ENCODE results near the gene CCDC57. TPM values are rescaled to one million over a fixed set of nuclear protein-coding genes. Genes with fewer than 3 reads are reported as not detected.

Gene CCDC57
- total and polyA plus RNA-seq, 9 of the 15 experiments (the other 6 are each of a cell fraction or from before 2014, with no cell fraction given) = 0.83 to 36.2 (median 13.6) TPM

DNA sequence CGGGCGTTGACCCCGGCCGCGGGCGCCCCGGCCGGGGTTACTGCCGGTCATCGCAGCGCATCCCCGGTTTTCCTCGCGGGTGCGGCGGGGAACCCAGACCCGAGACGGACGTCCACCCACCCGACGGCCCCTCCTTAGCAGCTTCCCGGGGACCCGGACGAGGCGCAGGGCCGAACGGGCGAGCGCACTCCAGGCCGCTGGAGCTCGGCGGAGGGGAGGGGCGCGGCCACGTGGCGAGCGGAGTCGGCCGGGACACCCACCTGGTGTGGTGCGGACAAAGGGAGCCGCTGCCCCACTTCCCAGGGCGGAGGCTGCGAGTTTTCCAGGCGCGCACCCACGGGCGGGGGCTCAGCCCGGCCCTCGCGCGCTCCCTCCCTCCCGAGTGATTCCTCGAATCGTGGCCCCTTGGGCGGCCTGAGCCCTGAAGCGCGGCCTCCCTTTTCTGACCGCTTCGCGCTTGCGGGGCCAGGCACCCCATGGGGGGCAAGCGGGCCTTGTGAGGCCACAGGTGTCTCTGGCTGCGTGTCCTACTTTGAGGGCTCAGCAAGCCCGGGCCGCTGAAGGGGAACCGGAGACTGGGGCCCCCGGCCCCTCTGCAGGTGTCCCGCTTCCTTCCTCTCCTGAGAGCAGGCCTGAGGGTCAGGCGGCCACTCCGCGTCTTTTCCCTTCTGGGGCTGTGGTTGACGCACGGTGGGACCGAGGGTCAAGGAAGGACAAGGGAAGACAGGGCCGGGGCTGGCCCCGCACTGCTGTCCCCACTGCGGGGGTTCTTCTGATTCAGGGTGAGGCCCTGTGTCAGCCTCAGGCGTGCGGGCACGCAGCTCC lies 113.5 kb downstream of the CCDC57 start (continued):
- TF ChIP-seq, protein P1, sequence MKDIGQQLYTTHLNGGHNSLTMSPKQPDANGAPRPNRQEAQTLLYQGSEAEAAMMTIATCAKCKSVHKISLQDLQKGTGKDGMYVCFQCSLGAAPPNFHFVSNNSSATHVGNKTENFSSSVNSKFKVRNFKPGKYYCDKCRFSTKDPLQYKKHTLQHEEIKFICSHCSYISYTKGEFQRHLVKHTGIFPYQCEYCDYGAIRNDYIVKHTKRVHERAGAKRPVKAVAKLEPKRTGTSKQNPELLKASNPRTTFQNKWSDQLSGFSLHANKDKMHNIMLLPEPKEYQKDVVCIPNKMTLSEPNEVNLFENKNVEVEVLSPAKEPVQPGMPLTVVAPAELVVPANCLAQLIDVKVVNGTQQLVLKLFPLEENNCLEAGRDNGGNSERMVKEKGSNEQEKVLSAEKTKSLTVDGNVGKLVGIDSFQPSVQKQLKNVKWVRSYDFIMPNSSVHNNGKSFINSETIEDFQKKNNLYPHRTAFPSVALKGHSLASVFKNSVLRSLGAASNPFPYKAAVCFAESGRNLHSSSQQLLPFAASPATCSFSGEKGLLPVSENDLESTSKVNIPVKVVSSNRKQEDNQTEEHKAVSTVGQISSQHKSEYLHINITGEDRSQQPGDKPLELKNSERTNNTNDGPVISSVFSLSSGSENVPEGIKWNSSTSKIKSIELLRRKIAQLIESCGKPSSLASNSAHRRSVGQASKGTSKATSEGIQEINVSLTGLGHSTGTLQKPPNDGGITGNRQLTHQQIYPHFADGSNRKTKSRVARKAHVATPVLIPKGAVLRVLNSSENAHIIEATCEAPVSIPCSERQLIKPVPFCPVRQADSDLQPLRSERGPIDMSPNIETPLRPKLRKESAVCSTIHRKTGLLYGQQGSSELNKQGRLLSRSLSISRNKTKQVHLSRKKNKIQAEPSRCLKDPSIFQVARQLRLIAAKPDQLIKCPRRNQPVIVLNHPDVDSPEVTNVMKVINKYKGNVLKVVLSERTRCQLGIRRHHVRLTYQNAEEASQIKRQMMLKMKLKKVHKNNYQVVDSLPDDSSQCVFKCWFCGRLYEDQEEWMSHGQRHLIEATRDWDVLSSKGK (CRISPR knock-in tag; IDR thresholded peaks at IDR 0.05) = no peak
- TF ChIP-seq, protein P2, sequence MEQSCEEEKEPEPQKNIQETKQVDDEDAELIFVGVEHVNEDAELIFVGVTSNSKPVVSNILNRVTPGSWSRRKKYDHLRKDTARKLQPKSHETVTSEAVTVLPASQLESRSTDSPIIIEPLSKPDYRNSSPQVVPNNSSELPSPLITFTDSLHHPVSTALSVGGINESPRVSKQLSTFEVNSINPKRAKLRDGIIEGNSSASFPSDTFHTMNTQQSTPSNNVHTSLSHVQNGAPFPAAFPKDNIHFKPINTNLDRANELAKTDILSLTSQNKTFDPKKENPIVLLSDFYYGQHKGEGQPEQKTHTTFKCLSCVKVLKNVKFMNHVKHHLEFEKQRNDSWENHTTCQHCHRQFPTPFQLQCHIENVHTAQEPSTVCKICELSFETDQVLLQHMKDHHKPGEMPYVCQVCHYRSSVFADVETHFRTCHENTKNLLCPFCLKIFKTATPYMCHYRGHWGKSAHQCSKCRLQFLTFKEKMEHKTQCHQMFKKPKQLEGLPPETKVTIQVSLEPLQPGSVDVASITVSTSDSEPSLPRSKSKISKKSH (CRISPR knock-in tag; IDR thresholded peaks at IDR 0.05) = no peak
- TF ChIP-seq PRPF4 (IDR thresholded peaks at IDR 0.05; ENCODE audit: insufficient read depth, low read depth, low read length, poor library complexity, severe bottlenecking) (no peak), DMBX1 (CRISPR knock-in tag; IDR thresholded peaks at IDR 0.05; ENCODE audit: borderline replicate concordance) (no peak; the same call in 1 of the 2 replicates), ZBTB49 (CRISPR knock-in tag; IDR thresholded peaks at IDR 0.05; ENCODE audit: borderline replicate concordance) (peak; percentile 63; the same call in 1 of the 2 replicates), JUNB (CRISPR knock-in tag; conservative IDR thresholded peaks at IDR 0.05) (no peak), KHSRP (IDR thresholded peaks at IDR 0.05) (no peak), NCOA4 (IDR thresholded peaks at IDR 0.05; ENCODE audit: partially characterized antibody) (no peak), ZFP30 (CRISPR knock-in tag; IDR thresholded peaks at IDR 0.05; ENCODE audit: borderline replicate concordance) (no peak), ZBTB9 (CRISPR knock-in tag; IDR thresholded peaks at IDR 0.05) (peak; percentile 67; the same call in 1 of the 2 replicates), CBFA2T2 (conservative IDR thresholded peaks at IDR 0.05) (0 out of 2 replicates have a peak, but pooled peaks have one; percentile 5), NR2C2 (CRISPR knock-in tag; IDR thresholded peaks at IDR 0.05) (peak; percentile 17; the same call in 1 of the 2 replicates), NR2C2 (tag; IDR thresholded peaks at IDR 0.05) (peak; percentile 74; the same call in 1 of the 2 replicates), SAP30 (IDR thresholded peaks at IDR 0.05; ENCODE audit: borderline replicate concordance, insufficient read depth, low read depth, low read length, poor library complexity, severe bottlenecking) (peak; percentile 50), ZNF551 (CRISPR knock-in tag; IDR thresholded peaks at IDR 0.05) (no peak)
- TF ChIP-seq, protein P3, sequence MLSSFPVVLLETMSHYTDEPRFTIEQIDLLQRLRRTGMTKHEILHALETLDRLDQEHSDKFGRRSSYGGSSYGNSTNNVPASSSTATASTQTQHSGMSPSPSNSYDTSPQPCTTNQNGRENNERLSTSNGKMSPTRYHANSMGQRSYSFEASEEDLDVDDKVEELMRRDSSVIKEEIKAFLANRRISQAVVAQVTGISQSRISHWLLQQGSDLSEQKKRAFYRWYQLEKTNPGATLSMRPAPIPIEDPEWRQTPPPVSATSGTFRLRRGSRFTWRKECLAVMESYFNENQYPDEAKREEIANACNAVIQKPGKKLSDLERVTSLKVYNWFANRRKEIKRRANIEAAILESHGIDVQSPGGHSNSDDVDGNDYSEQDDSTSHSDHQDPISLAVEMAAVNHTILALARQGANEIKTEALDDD (IDR thresholded peaks at IDR 0.05) = no peak
